Aortic smooth muscle cell (primary cell): Measurements from ENCODE around the gene ASMTL. TPM values are rescaled to one million over a fixed set of nuclear protein-coding genes. Genes with fewer than 3 reads are reported as not detected.

Source experiments
- total RNA-seq: library from RNA; depleted of rRNA; stranded (reverse); fragments of >200 nt; gene quantifications from 2 replicates; pipeline ENCODE4 v1.2.3, GENCODE V29; 2014

ASMTL gene, protein sequence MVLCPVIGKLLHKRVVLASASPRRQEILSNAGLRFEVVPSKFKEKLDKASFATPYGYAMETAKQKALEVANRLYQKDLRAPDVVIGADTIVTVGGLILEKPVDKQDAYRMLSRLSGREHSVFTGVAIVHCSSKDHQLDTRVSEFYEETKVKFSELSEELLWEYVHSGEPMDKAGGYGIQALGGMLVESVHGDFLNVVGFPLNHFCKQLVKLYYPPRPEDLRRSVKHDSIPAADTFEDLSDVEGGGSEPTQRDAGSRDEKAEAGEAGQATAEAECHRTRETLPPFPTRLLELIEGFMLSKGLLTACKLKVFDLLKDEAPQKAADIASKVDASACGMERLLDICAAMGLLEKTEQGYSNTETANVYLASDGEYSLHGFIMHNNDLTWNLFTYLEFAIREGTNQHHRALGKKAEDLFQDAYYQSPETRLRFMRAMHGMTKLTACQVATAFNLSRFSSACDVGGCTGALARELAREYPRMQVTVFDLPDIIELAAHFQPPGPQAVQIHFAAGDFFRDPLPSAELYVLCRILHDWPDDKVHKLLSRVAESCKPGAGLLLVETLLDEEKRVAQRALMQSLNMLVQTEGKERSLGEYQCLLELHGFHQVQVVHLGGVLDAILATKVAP
- total RNA-seq = 9.8 and 11.9 TPM in 2 replicates

DNA sequence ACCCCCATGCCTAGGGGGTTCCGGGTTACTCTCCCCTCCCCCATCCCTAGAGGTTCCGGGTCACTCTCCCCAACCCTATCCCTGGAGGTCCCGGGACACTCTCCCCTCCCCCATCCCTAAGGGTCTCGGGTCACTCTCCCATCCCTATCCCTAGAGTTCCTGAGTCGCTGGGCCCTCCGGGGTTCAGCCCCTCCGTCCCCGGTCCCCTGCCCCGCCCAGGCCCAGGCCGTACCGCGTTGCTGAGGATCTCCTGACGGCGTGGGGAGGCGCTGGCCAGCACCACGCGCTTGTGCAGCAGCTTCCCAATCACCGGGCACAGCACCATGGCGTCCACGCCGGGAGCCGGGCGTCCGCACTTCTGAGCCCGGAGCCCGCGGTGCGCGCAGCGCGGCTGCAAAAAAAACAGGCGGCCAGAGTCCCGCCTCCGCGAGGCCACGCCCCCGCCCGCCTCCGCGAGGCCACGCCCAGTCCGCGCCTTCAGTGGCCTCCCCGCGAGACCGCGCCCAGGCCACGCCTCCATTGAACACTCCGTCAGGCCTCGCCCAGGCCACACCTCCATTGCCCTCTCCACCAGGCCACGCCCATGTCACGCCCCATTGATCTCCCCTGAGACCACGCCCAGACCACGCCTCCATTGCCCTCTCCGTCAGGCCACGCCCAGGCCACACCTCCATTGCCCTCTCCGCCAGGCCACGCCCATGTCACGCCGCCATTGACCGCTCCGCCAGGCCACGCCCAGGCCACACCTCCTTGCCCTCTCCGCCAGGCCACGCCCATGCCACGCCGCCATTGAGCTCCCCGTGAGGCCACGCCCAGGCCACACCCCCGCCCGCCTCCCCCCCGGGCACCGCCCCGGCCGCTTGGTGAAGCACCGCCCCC, at the start of gene ASMTL:
Gene ASMTL (minus strand): TSS at position 394 of the 879 bp plus-strand sequence. CDS start 69 bp downstream, at position 325.

DNA sequence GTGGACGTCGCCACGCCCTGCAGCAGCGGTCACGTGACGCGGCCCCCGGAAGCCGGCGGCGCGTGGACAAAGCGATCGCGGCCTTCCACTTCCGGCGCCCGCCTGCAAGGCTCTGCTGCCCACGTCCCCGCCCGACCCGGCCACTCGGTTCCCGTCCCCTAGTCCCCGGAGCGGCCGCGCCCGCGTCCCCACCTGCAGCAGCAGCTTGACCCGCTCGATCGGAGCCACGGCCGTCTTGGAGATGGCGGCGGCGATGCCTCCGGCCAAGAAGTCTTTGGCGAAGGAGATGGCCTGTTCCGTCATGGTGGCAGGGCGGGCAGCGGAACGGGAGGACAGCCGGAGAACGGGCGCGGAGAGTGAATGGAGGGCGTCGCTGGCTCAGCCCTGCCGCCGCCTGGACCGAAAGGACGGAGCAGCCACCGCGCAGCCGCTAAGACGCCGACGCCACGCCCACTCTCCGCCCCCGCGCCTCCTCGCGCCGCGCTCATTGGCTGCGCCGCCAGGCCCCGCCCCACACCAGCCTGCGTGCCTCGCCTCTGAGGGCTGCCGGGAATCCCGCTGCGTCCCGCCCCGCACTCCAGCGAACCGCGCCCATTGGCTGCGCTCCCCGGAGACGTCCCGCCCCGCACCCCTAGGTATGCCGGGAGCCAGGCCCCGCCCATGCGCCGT, 60.9 kb downstream of the ASMTL start, which contains the start of gene SLC25A6:
Gene SLC25A6 (minus strand): TSS at position 407 of the 669 bp plus-strand sequence. CDS start 104 bp downstream, at position 303.

Other genes with a start within 250 kb of the ASMTL start
- 0.13 TPM in 1 of 2 replicates, not detected in the other for gene CRLF2, start 240.3 kb downstream of the ASMTL start, total RNA-seq
- gene CSF2RA, start 184.1 kb downstream of the ASMTL start, total RNA-seq = not detected in 2 replicates
- 0.25 and 0.26 TPM in 2 replicates for gene IL3RA, start 116.1 kb downstream of the ASMTL start, total RNA-seq
- 158 and 168 TPM in 2 replicates for gene SLC25A6, start 60.8 kb downstream of the ASMTL start, total RNA-seq
- not detected in 2 replicates for gene P2RY8, start 84.3 kb upstream of the ASMTL start, total RNA-seq
- 18.5 and 18.8 TPM in 2 replicates for gene AKAP17A, start 138.7 kb upstream of the ASMTL start, total RNA-seq
- gene ASMT, start 162.2 kb upstream of the ASMTL start, total RNA-seq = not detected in 2 replicates